GM19023 (cell line): ENCODE measurements around the gene ATP2B3.

Experiments used
- ATAC-seq: cut with Tn5 transposase; IDR thresholded peaks from one replicate; pipeline ENCODE4 v1.9.1; 2021; ENCODE audit warnings: mild to moderate bottlenecking, moderate library complexity; ENCODE audit not compliant: unreplicated experiment

Gene ATP2B3

DNA sequence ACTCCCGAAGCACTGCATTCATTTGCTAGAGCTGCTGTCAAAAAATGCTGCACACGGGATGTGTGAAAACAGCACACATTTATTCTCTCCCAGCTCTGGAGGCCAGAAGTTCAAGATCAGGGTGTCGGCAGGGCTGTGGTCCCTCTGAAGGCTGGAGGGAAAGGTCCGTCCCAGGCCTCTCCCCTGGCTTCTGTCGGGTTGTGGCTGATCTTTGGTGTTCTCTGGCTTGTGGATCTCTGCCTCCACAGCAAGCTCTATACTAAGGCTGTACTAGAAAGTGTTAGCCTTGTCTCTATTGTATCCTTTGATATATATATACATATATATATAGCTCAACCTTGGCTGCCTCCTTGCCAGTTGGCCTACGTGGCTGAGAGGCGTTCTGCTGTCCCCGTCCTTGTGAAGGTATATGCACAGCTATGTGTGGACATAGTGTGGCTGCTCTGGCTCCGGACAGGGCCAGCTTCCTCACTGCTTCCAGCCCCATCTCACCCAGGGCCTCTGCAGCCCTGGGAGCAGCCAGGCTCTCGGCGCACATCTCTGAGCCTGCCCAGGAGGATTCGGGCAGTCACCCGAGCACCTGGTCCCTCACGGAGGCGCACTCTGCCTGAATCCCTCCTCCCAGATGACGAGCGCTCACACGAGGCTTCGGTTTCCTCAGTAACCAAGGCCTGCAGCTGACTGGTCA lies 114.6 kb downstream of the ATP2B3 start:
- ATAC-seq = no peak
